NCI-H2171 (cell line): ENCODE data around the gene COL11A1.
"Not testable (repeated sequence)": the region's sequence is repeated elsewhere in the genome, so short reads cannot be mapped to it uniquely, and the experiment has no call there.

ENCODE experiments used
- DNase-seq: peaks from one replicate; lab custom pipeline; 2025; lab: John Stamatoyannopoulos, UW

Gene COL11A1

GRCh38 chr1:103084181-103084580, 24.1 kb downstream of the COL11A1 start:
- no peak for DNase-seq

- DNase-seq: no peak
Observed at GRCh38 chr1:103075316-103076000, 32.9 kb downstream of the COL11A1 start.

- DNase-seq: no peak
Observed at GRCh38 chr1:103074224-103074623, 34.1 kb downstream of the COL11A1 start.

- no peak for DNase-seq
Observed at GRCh38 chr1:103069201-103069600, 39.1 kb downstream of the COL11A1 start.

GRCh38 chr1:103063921-103064320, 44.4 kb downstream of the COL11A1 start:
- no peak for DNase-seq

- no peak for DNase-seq
Observed at GRCh38 chr1:103058391-103058790, 49.9 kb downstream of the COL11A1 start.

GRCh38 chr1:103056423-103056822, 51.9 kb downstream of the COL11A1 start:
- DNase-seq: no peak

GRCh38 chr1:103028110-103028509, 80.2 kb downstream of the COL11A1 start:
- not testable (repeated sequence) for DNase-seq

- no peak for DNase-seq
Observed at GRCh38 chr1:103025858-103026409, 82.4 kb downstream of the COL11A1 start.

- DNase-seq: no peak
Observed at GRCh38 chr1:103024051-103024450, 84.3 kb downstream of the COL11A1 start.

- no peak for DNase-seq
Observed at GRCh38 chr1:103002005-103002404, 106.3 kb downstream of the COL11A1 start.

GRCh38 chr1:102978874-102979273, 129.4 kb downstream of the COL11A1 start:
- no peak for DNase-seq

- no peak for DNase-seq
Observed at GRCh38 chr1:102977292-102977691, 131.0 kb downstream of the COL11A1 start.

GRCh38 chr1:102970496-102971078, 137.7 kb downstream of the COL11A1 start:
- DNase-seq: peak; percentile 40

GRCh38 chr1:102967786-102968185, 140.5 kb downstream of the COL11A1 start:
- no peak for DNase-seq

GRCh38 chr1:102961549-102961948, 146.8 kb downstream of the COL11A1 start:
- no peak for DNase-seq

- DNase-seq: no peak
Observed at GRCh38 chr1:102954576-102954975, 153.7 kb downstream of the COL11A1 start.

- DNase-seq: no peak
Observed at GRCh38 chr1:102952400-102952799, 155.9 kb downstream of the COL11A1 start.

GRCh38 chr1:102942324-102942723, 166.0 kb downstream of the COL11A1 start:
- no peak for DNase-seq

- no peak for DNase-seq
Observed at GRCh38 chr1:102941366-102941947, 166.9 kb downstream of the COL11A1 start.

GRCh38 chr1:102937401-102937800, 170.9 kb downstream of the COL11A1 start:
- no peak for DNase-seq

- DNase-seq: not testable (repeated sequence)
Observed at GRCh38 chr1:102933362-102933761, 175.0 kb downstream of the COL11A1 start.

GRCh38 chr1:102919659-102920058, 188.7 kb downstream of the COL11A1 start:
- no peak for DNase-seq
